NCI-H1694 (cell line): ENCODE results near the gene DCP1B.
A peak's percentile ranks its signal among the peaks of the same experiment; 100 is the strongest.

ENCODE experiments used
- DNase-seq: peaks from one replicate; lab custom pipeline; 2025; lab: John Stamatoyannopoulos, UW

DCP1B gene

GRCh38 chr12:1919284-1919683, 85.0 kb downstream of the DCP1B start:
- no peak for DNase-seq

GRCh38 chr12:1918884-1919236, 85.4 kb downstream of the DCP1B start:
- no peak for DNase-seq

- DNase-seq, result no peak
Observed at GRCh38 chr12:1918081-1918883, 86.0 kb downstream of the DCP1B start, which contains the start of gene CACNA2D4. Gene CACNA2D4 (minus strand): TSS chr12:1918652. CDS start chr12:1918473, 179 bp downstream.

- no peak for DNase-seq
Observed at GRCh38 chr12:1917172-1918070, 86.8 kb downstream of the DCP1B start.

- DNase-seq, result peak; percentile 81
Observed at GRCh38 chr12:1916371-1917171, 87.7 kb downstream of the DCP1B start.

GRCh38 chr12:1915082-1915968, 88.9 kb downstream of the DCP1B start:
- DNase-seq, result peak; percentile 33

- DNase-seq, result no peak
Observed at GRCh38 chr12:1914114-1914911, 89.9 kb downstream of the DCP1B start.

GRCh38 chr12:1913377-1914113, 90.7 kb downstream of the DCP1B start:
- DNase-seq, result no peak

- no peak for DNase-seq
Observed at GRCh38 chr12:1912580-1913376, 91.5 kb downstream of the DCP1B start.

GRCh38 chr12:1911598-1912575, 92.4 kb downstream of the DCP1B start:
- DNase-seq, result no peak

GRCh38 chr12:1910468-1910867, 93.8 kb downstream of the DCP1B start:
- DNase-seq, result no peak

- DNase-seq, result no peak
Observed at GRCh38 chr12:1908758-1909157, 95.5 kb downstream of the DCP1B start.

- no peak for DNase-seq
Observed at GRCh38 chr12:1907652-1908611, 96.3 kb downstream of the DCP1B start.

GRCh38 chr12:1906579-1906978, 97.7 kb downstream of the DCP1B start:
- no peak for DNase-seq

GRCh38 chr12:1904875-1905274, 99.4 kb downstream of the DCP1B start:
- DNase-seq, result no peak

- DNase-seq, result no peak
Observed at GRCh38 chr12:1896964-1897363, 107.3 kb downstream of the DCP1B start.
